AG09319 (cell line): ENCODE data around the gene INHBB.
"Not testable (repeated sequence)": the region's sequence is repeated elsewhere in the genome, so short reads cannot be mapped to it uniquely, and the experiment has no call there.

ENCODE experiments used
- DNase-seq: peaks from one replicate; pipeline ENCODE4 v3.0.0-alpha.2; 2010; ENCODE audit warnings: low read depth; ENCODE audit errors: extremely low read depth
- TF ChIP-seq, protein P1 (sequence below): IDR thresholded peaks from 2 replicates; pipeline ENCODE4 v1.5.1; 2011; ENCODE audit warnings: low read depth, mild to moderate bottlenecking, inconsistent platforms, low read length, moderate library complexity

The INHBB gene

DNA sequence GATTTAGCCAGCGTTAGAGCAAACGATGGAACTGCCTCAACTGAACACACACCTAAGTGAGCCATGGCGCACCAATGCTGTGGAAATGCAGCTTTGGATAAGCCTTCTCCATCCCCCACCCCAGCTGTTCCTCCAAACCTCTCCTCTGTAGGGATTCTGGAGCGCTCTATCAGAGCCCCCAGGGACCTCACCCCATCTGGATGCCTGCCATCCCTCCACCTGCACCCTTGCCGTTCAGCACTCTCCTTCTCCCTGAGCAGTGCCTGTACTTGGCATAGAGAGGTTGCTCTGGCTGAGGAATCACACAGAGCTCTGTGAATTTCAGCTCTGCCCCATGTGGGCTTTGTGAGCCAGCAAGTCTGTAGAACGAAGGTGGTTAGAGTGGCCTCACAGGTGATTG lies 42.8 kb upstream of the INHBB start:
- TF ChIP-seq, protein P1, sequence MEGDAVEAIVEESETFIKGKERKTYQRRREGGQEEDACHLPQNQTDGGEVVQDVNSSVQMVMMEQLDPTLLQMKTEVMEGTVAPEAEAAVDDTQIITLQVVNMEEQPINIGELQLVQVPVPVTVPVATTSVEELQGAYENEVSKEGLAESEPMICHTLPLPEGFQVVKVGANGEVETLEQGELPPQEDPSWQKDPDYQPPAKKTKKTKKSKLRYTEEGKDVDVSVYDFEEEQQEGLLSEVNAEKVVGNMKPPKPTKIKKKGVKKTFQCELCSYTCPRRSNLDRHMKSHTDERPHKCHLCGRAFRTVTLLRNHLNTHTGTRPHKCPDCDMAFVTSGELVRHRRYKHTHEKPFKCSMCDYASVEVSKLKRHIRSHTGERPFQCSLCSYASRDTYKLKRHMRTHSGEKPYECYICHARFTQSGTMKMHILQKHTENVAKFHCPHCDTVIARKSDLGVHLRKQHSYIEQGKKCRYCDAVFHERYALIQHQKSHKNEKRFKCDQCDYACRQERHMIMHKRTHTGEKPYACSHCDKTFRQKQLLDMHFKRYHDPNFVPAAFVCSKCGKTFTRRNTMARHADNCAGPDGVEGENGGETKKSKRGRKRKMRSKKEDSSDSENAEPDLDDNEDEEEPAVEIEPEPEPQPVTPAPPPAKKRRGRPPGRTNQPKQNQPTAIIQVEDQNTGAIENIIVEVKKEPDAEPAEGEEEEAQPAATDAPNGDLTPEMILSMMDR, result no peak
- DNase-seq, result no peak

- TF ChIP-seq, protein P1, result no peak; the same call in 1 of the 2 replicates
- DNase-seq, result no peak
Measured at GRCh38 chr2:120305296-120305695, 40.6 kb upstream of the INHBB start.

DNA sequence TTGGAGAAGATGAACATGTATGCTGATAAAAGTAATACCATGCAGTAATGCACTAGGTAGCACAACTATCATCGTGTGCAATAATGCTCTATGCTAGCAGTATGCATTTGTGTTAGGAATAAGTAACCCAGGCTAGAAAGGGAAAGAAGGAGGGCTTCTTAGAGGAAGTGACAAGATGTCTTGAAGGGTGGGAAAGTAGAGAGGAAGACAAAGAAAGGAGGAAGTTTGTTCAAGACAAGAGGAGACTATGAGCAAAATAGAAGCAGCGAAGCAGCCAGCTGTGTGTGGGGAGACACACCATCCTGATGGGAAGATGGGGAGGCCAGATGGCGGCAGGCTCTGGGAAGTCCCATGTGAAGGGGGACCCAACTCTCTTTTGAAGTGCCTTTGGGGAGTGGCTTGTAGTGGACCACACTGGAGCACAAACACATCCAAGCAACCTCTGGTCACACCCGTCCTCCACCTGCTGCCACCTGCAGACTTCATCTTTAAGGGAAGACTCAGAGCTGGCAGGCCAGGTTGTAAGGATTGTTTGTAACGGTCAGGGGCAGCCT lies 39.9 kb upstream of the INHBB start:
- DNase-seq, result no peak
- TF ChIP-seq, protein P1, result no peak

DNA sequence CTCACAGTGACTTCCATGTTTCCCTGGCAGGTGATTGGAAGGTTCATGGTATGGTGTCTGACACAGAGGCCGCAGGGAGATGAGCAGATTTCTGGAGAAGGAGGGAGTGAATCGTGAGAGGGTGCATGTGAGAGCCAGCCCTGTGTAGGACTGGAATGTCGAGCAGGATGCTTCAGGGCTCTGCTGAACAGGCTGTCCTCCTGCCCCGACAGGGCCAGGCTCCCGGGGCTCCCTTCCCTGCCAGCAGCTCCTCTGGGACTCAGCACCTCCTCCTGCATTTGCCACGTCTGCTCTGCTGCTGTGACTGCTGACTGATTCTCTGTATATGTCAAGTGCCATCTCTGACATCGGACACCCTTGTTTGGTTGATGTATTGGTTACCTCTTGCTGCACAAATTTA lies 38.5 kb upstream of the INHBB start:
- DNase-seq, result no peak
- TF ChIP-seq, protein P1, result no peak

DNA sequence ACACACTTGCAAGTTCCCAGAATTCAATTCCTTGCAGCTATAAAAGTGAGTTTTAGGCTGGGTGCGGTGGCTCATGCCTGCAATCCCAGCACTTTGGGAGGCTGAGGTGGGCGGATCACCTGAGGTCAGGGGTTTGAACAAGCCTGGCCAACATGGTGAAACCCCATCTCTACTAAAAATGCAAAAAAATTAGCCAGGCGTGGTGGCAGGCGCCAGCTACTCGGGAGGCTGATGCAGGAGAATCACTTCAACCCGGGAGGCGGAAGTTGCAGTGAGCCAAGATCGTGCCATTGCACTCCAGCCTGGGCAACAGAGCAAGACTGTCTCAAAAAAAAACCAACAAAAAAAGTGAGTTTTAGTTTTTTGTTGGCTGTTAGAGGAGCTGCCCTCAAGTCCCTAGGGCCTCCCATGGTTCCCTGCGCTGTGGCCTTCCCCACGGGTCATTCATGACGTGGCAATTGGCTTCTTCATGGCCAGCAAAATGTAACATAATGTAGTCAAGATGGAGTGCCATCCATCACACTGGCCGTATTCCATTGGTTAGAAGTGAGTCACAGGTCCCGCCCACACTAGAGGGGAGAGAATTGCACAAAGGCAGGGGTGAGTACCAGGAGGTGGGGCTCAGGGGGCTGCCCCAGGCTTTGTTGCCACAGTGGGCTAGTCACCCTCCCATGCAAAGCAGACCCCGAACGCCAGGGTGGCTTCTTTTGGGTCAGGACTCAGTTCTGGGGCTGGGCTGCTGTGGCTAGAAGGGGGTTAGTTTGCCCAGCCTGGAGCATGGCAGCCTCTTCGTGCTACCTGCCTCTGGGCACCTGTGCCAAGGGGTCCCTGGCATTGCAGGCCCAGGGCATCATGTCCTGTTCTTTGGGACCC lies 37.7 kb upstream of the INHBB start:
- DNase-seq, result no peak
- TF ChIP-seq, protein P1, result no peak

DNA sequence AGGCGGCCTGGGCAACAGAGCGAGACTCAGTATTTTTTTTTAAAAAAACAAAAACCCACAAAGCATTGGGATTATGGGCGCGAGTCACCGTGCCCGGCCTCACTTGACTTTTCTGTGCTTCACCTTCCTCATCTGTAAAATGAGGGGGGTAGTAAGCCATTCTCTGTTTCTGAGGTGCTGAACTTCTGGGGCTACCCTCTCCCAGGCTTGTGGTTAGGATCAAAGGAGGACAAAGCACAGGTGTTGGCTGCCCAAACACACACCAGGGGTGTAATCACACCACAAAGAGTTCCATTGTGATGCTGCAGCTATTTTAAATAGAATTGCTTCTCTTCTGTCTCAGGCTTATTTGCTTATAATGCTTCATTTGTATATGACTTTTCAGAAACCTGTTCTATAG lies 35.8 kb upstream of the INHBB start:
- TF ChIP-seq, protein P1, result no peak
- no peak for DNase-seq

- DNase-seq, result not testable (repeated sequence)
Measured at GRCh38 chr2:120310841-120311240, 35.1 kb upstream of the INHBB start.
